GM12891 (cell line): Measurements from ENCODE around the gene ZNF496.
"Not testable (repeated sequence)": the region's sequence is repeated elsewhere in the genome, so short reads cannot be mapped to it uniquely, and the experiment has no call there.

ENCODE experiments used
- DNase-seq: peaks from one replicate; pipeline ENCODE4 v3.0.0; 2011; ENCODE audit warnings: low spot score; ENCODE audit not compliant: insufficient read length
- FAIRE-seq: peaks from 2 replicates; lab custom pipeline; 2011; peaks lifted over from hg19 to GRCh38; lab: Jason Lieb, UNC
- PAX5 ChIP-seq: IDR thresholded peaks from 2 replicates; pipeline ENCODE4 v1.6.1; 2011; ENCODE audit warnings: low read length, moderate library complexity, mild to moderate bottlenecking; ENCODE audit not compliant: insufficient read depth, severe bottlenecking
- POLR2A ChIP-seq: IDR thresholded peaks from 2 replicates; pipeline ENCODE4 v1.6.1; 2011; ENCODE audit warnings: low read depth, low read length, control low read depth
- POLR2AphosphoS5 ChIP-seq: IDR thresholded peaks from 2 replicates; pipeline ENCODE4 v1.6.1; 2011; ENCODE audit warnings: low read depth, low read length, control low read depth
- POU2F2 ChIP-seq: IDR thresholded peaks from 2 replicates; pipeline ENCODE4 v1.6.1; 2011; ENCODE audit warnings: low read depth, mild to moderate bottlenecking, control low read depth, low read length, moderate library complexity
- SPI1 ChIP-seq: IDR thresholded peaks from 2 replicates; pipeline ENCODE4 v1.6.1; 2011; ENCODE audit warnings: low read depth, low read length, control low read depth
- TAF1 ChIP-seq: IDR thresholded peaks from 2 replicates; pipeline ENCODE4 v1.6.1; 2011; ENCODE audit warnings: low read depth, low read length, control low read depth

The ZNF496 gene

GRCh38 chr1:247295746-247296145, 35.9 kb downstream of the ZNF496 start:
- FAIRE-seq: no peak
- DNase-seq: no peak
- TF ChIP-seq PAX5: no peak
- no peak for TF ChIP-seq TAF1
- TF ChIP-seq POU2F2: no peak
- no peak for TF ChIP-seq POLR2AphosphoS5
- no peak for TF ChIP-seq POLR2A
- no peak for TF ChIP-seq SPI1

- FAIRE-seq (no peak), DNase-seq (no peak)
- TF ChIP-seq POU2F2 (no peak), PAX5 (no peak), POLR2AphosphoS5 (no peak), SPI1 (no peak), POLR2A (no peak), TAF1 (no peak)
Observed at GRCh38 chr1:247295274-247295684, 36.4 kb downstream of the ZNF496 start.

- FAIRE-seq (no peak), DNase-seq (no peak)
- TF ChIP-seq TAF1 (no peak), POU2F2 (no peak), POLR2AphosphoS5 (no peak), SPI1 (no peak)
Observed at GRCh38 chr1:247294282-247294681, 37.4 kb downstream of the ZNF496 start.

- no peak for DNase-seq
- no peak for FAIRE-seq
- TF ChIP-seq POLR2AphosphoS5 (no peak), SPI1 (no peak), PAX5 (no peak), POLR2A (no peak), POU2F2 (no peak), TAF1 (no peak)
Observed at GRCh38 chr1:247293047-247293446, 38.6 kb downstream of the ZNF496 start.

- FAIRE-seq: no peak
- TF ChIP-seq TAF1 (no peak), POLR2AphosphoS5 (no peak), SPI1 (no peak)
- no peak for DNase-seq
Observed at GRCh38 chr1:247291833-247292561, 39.7 kb downstream of the ZNF496 start.

GRCh38 chr1:247291161-247291560, 40.5 kb downstream of the ZNF496 start:
- FAIRE-seq (no peak), DNase-seq (no peak)
- no peak for TF ChIP-seq POLR2AphosphoS5

GRCh38 chr1:247290576-247290975, 41.1 kb downstream of the ZNF496 start:
- no peak for TF ChIP-seq PAX5
- TF ChIP-seq POU2F2: no peak
- DNase-seq (no peak), FAIRE-seq (no peak)

- DNase-seq, FAIRE-seq: not testable (repeated sequence)
Observed at GRCh38 chr1:247289274-247289892, 42.3 kb downstream of the ZNF496 start.

GRCh38 chr1:247288341-247288740, 43.3 kb downstream of the ZNF496 start:
- FAIRE-seq: no peak
- TF ChIP-seq SPI1 (no peak), TAF1 (no peak), POU2F2 (no peak), POLR2AphosphoS5 (no peak), POLR2A (no peak), PAX5 (no peak)
- DNase-seq: no peak

GRCh38 chr1:247287460-247287859, 44.2 kb downstream of the ZNF496 start:
- TF ChIP-seq POU2F2 (no peak), TAF1 (no peak), POLR2A (no peak), POLR2AphosphoS5 (no peak)
- DNase-seq (no peak), FAIRE-seq (no peak)
